Spleen (tissue), 7 donors: ENCODE results near the gene PRR13.
"Not testable (repeated sequence)": the region's sequence is repeated elsewhere in the genome, so short reads cannot be mapped to it uniquely, and the experiment has no call there.

ENCODE experiments used
- CTCF ChIP-seq, 11 experiments: fragments of 200-600 bp in 7 of 11; fragments of 450-650 bp in 4 of 11; sonication (generic) in 4 of 11; IDR thresholded peaks in 8 of 11; conservative IDR thresholded peaks in 3 of 11; 1 replicate in 7 of 11; 2 replicates in 4 of 11; pipeline versions ENCODE4 v1.4.0 to v1.8.0; 2016 to 2021; ENCODE audit warnings: antibody characterized with exemption in 11 of 11, inconsistent platforms in 4 of 11, mild to moderate bottlenecking in 1 of 11
- POLR2A ChIP-seq, 3 donors: fragments of 450-650 bp; IDR thresholded peaks; one replicate each; pipeline ENCODE4 v1.5.1; 2017; ENCODE audit warnings: antibody characterized with exemption in 3 of 3, mild to moderate bottlenecking in 1 of 3
- donor health status: DM: no; HTN: no; CAD: no; lungs with moderate emphysema.
- donor health status: DM: no; HTN: no; CAD: no.
- donor health status: DM: no; HTN: no; CAD: no.

- not testable (repeated sequence) for TF ChIP-seq CTCF (IDR thresholded peaks at IDR 0.05 in 8 of 11, conservative IDR thresholded peaks at IDR 0.05 in 3 of 11); POLR2A (IDR thresholded peaks at IDR 0.05)
Observed at GRCh38 chr12:53415752-53416389, 25.7 kb upstream of the PRR13 start.
